Activated CD8-positive, alpha-beta memory T cell treated with anti-CD3 and anti-CD28 coated beads for 24 hours (primary cell): ENCODE measurements around the gene NYAP1.
"Not testable (repeated sequence)": the region's sequence is repeated elsewhere in the genome, so short reads cannot be mapped to it uniquely, and the experiment has no call there.

Source experiments
- DNase-seq: peaks from one replicate; pipeline ENCODE4 v3.0.0-alpha.2; 2020

Gene NYAP1

DNA sequence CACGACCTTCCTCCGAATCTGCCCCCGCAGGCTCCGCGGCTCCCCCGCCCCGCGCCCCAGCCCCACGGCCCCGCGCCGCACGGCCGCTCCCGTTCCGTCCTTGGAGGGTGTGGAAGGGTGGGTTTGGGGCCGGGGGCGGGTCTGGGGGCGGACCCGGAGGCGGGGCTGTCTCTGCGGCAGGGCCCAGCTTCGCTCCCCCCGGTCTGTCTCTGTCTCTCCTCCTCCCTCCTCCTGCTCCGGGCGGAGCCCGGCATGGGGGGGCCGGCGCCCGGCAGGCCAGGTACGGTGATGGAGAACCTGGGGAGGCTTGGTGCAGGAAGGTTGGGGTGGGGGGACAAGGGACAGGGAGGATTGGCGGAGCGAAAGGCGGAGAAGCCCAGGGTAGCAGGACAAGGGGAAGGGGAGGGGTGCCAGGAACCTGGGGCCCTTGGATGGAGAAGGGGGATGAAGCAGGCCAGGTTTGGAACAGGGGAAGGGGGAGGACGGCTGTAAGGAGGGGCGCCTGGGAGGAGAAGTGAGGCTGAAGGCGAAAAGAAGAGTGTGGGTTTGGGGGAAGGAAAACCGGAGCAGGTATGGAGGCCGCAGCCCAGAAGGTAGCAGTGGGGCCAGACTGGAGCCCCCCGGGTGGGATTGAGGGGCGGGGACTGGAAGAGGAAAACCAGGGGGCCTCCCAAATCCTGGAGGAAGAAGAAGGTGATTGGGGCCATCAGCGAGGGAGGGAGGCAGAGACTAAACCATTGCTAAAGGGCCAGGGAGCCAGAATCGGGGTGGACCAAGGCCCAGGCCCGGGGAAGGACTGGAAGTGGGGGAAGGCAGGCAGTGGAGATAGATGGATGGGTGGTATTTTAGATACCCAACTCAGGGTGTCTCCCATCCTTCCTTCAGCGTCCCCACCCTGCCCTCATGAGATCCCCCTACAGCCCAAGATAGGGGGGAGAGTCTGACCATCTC is at the start of gene NYAP1:
Gene NYAP1 (plus strand): TSS at position 206 of the 951 bp plus-strand sequence. CDS start 1,385 bp downstream, outside the sequence.
- no peak for DNase-seq

DNA sequence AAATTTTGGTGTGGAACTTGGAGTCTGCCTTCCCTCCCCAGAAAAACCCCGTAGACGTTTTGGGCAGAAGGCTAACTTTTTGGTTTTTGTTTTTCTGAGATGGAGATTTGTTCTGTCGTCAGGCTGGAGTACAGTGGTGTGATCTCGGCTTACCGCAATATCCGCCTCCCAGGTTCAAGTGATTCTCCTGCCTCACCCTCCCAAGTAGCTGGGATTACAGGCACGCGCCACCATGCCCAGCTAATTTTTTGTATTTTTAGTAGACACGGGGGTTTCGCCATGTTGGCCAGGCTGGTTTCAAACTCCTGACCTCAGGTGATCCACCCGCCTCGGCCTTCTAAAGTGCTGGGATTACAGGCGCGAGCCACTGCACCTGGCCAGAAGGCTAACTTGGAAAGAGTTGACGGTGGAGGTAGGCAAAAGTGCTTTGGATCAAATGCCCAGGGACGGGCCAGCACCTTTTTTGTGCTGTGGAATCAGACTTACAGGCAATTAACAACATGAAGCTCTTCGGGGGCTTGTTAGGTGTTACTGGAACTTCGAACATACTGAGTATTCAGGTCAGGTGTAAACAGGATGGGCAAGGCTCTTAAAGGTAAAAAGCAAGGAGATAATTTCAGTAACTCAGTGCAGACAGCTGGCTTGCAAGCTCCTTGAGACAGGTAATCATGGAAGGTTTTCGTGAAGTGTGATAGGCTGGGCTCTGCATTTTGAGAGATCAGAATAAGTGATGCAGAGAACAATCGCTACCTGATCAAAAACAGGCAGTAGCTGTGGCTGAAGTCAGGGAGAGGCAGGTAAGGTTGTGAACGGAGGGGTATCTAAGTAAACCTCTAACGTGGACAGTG is 49.2 kb upstream of the NYAP1 start:
- peak; percentile 57 for DNase-seq

DNA sequence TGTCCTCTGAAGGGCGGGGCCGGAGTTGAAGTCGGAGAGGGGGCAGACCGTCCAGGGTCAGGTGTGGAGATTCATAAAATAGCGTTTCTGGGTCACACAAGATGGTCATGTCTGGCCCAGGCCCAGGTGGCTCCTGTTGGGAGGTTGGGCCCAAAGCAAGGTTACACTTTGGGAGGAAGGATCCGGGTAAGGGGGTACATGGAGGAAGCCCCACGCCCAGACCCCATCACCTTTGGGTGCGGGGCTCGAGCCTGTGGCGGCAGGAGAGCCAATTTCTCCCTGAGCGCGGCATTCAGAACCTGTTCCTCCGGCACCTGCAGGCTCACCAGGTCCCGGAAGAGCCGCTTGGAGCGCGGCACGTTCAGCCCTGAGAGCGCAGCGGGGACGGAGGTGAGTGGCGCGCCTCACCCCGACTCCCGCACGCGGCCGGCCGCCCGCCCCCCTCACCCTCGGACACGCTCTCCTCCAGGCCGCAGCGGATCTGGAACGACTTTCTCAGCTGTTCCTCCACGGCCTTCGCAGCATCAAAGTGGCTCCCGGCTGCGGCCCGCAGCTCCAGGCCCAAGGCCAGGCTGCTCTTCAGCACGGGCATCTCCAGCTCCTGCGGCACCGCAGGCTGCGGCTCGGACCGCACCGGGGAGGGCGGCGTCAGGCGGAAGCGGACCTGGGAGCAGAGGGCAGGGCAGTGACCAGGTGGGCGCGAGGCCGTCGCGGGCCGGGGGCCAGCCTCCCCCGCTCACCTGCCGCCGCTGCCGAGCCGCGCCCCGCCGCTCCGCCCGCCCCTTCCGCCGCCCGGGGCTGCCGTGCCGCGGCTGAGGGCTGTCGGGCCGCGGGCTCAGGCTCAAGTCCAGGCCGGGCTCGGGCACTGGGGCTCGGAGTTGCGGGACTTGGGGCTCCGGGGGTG is 48.1 kb upstream of the NYAP1 start:
- peak; percentile 79 for DNase-seq

GRCh38 chr7:100437150-100438100 is 46.3 kb upstream of the NYAP1 start:
- DNase-seq: no peak

DNA sequence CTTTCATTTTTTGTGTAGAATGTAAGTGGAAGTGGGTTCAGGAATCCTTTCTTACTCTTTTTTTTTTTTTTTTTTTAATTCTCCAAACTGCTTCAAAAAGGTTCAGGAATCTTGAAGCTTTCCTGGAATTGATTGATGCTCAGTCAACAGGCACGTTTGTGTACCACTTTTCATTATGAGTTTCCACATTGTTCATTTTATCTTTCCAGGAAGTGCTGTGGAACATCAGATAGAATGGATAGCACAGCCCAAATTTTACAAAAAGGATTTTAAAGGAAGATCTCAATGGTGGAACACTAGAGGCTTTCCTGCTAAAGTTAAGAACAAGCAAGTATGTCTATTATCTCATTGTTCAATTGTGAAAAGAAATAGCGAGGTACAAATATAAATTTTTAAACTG is 45.6 kb upstream of the NYAP1 start:
- DNase-seq: no peak

DNA sequence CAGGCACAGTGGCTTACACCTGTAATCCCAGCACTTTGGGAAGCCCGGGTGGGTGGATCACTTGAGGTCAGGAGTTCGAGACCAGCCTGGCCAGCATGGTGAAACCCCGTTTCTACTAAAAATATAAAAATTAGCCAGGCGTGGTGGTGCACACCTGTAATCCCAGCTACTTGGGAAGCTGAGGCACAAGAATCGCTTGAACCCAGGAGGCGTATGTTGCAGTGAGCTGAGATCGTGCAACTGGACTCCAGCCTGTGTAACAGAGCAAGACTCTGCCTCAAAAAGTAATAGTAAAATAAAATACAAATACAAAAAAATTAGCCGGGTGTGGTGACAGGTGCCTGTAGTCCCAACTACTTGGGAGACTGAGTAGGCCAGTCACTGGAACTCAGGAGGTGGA is 45.0 kb upstream of the NYAP1 start:
- not testable (repeated sequence) for DNase-seq

DNA sequence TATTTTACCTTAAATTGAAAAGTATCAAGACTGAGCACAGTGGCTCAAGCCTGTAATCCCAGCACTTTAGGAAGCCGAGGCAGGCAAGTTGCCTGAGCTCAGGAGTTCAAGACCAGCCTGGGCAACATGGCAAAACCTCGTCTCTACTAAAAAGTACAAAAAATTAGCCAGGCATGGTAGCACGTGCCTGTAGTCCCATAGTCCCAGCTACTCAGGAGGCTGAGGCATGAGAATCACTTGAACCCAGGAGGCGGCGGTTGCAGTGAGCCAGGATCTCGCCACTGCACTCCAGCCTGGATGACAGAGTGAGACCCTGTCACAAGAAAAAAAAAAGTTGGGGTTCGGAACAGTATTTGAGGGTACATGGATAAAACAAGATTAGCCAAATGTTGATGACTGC is 44.5 kb upstream of the NYAP1 start:
- DNase-seq: not testable (repeated sequence)

GRCh38 chr7:100441641-100442535 is 41.8 kb upstream of the NYAP1 start:
- no peak for DNase-seq

- DNase-seq: no peak
Measured at GRCh38 chr7:100443096-100443840, 40.5 kb upstream of the NYAP1 start.

DNA sequence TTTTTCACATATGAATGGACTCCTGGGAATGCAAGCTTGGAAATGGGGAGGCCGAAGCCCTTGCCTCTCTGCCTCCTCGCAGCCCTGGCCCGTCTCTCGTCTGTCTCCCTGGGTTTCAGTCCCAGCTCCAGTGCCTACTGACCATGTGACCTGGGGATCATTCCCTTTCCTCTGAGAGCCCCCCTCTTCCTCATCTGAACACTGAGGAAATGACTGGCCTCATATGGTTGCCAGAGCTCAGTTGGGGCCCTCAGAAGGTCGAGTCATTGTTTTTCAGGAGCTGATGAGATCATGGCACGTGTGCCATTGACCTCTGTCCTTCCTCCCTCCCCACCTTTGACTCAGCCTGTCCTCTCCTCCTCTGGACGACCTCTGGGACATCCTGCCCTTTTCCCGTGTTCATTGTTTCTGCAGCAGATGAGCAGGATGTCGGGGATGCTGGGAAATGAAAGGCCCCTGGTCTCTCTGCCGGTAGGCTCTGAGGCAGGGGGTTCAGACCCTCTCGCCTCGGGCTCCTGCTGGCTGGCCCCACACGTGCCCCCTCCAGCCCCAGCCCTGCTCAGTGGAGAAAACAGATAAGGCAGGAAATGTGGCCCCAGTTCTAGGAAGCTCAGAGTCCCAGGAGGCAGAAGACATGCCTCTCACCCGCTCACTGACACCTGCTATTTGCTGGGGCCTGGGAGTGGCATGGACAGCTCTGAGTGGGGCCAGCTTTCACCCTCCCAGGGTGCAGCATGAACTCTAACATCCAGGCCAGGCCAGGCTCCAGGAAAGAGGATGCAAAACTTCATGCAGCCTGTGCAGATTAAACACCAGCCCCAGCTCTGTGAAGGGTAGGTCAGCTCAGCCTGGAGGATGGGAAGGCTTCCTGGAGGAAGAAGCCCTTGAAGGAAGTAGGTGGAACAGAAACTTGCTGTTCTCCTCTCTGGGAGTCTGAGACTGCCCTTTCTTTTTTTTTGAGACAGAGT is 39.1 kb upstream of the NYAP1 start:
- no peak for DNase-seq

DNA sequence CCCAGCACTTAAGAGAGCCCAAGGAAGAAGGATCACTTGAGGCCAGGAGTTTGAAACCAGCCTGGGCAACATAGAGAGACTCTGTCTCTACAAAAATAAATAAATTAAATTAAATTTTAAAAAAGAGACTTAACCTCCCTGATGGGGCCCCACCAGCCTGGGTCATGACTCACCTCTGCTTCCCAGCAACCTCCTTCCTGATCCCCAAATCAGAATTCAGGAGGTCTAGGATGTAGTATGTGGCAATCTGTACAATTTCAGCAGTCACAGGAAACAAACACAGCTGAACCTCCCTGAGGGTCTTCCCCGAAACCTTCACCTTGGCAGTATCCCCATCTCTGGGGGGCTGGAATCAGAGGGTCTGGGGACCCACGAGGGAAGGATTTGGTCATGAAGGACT is 37.7 kb upstream of the NYAP1 start:
- DNase-seq: no peak

GRCh38 chr7:100447363-100447762 is 36.4 kb upstream of the NYAP1 start:
- DNase-seq: not testable (repeated sequence)

DNA sequence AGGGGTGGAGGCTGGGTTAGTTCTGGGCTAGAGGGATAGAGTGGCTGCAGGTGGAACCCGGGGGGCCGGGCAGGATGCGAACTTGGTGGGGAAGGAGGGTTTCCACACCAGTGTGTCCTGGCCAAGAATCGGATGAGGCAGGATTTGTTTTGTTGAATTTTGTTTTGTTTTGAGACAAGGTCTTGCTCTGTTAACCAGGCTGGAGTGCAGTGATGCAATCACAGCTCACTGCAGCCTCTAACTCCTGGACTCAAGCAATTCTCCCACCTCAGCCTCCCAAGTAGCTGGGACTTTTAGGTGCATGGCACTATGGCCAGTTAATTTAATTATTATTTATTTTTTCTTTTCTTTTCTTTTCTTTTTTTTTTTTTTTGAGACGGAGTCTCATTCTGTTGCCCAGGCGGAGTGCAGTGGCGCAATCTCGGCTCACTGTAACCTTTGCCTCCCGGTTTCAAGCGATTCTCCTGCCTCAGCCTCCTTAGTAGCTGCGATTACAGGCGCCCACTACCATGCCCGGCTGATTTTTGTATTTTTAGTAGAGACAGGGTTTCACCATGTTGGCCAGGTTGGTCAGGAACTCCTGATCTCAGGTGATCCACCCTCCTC is 34.4 kb upstream of the NYAP1 start:
- DNase-seq: no peak

DNA sequence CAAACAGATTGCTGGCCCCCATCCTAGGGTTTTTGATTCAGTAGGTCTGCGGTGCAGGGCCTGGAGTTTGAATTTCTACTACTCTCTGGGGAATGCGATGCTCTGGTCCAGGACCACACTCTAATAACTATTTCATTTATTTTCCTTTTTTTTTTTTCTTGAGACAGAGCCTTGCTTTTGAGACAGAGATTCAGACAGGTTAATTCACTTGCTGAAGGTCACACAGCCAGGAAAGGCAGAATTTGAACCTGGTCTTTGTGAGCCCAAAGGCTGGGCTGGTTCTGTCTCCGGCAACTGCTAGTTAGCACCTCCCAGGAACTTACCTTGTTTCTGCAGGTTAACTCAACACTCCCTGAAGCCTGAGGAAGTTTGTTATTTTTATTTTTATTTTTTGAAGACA is 31.2 kb upstream of the NYAP1 start:
- DNase-seq: no peak

DNA sequence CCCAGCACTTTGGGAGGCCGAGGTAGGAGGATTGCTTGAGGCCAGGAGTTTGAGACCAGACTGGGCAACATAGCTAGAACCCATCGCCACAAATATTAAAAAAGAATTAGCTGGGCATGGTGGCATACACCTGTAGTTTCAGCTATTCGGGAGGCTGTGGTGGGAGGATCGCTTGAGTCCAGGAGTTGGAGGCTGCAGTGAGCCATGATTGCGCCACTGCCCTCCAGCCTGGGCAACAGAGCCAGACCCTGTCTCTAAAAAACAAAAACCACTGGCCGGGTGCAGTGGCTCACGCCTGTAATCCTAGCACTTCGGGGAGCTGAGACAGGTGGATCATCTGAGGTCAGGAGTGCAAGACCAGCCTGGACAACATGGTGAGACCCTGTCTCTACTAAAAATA is 29.9 kb upstream of the NYAP1 start:
- not testable (repeated sequence) for DNase-seq

DNA sequence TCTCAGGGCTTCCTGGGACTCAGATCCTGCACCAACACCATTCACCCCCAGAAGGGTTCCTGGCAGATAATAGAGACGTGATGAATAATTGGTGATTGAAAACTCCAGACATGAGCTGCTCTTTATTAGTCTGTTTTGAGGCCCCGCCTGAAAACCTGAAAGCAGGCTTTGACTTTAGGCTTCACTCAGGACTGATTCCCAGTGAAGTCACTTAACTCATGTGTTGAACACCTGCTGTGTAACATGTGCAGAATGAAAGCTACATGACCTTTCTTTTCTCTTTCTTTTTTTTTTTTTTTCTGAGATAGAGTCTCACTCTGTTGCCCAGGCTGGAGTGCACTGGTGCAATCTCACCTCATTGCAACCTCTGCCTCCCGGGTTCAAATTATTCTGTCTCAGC is 28.5 kb upstream of the NYAP1 start:
- DNase-seq: no peak

DNA sequence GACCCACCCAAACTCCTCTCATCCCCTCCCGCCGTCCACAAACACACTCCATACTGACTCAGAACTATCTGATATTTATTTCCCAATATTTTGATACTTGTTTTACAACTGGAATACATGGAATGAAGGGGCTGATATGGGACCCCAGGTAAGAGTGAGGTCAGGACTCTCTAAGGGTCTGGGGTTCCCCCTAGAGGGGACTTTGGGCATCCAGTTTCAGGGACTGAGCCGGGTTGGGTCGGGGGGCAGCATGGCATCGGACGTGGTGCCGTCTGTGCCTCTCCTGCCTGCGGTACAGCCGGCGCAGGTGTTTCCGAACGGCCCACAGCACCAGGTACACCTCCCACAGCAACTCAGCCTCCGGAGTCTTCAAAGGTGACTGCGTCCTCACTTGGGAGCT is 27.2 kb upstream of the NYAP1 start:
- no peak for DNase-seq

DNA sequence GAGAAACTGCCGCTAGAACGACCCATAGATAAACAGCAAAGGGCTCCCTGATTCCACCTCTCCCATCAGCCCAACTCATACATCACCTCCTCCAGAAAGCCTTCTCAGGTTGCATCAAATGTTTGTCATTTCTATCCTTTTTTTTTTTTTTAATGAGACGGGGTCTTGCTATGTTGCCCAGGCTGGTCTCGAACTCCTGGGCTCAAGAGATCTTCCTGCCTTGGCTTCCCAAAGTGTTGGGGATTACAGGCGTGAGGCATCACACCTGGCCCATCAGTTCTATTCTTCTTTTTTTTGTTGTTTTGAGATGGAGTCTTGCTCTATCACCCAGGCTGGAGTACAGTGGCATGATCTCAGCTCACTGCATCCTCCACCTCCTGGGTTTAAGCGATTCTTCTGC is 26.7 kb upstream of the NYAP1 start:
- no peak for DNase-seq
